Mucosa of descending colon (tissue), 3 donors: ENCODE measurements around the gene VAV3. TPM values are rescaled to one million over a fixed set of nuclear protein-coding genes. Genes with fewer than 3 reads are reported as not detected.
A peak's percentile ranks its signal among the peaks of the same experiment; 100 is the strongest.

Experiments used
- ATAC-seq: fragments of 200-7000 bp; cut with Tn5 transposase; one replicate; pipeline ENCODE4 v1.9.1; 2020; ENCODE audit warnings: mild to moderate bottlenecking, moderate library complexity
- DNase-seq, 3 donors: peaks; one replicate each; pipeline ENCODE4 v3.0.0-alpha.2; 2020
- H3K36me3 ChIP-seq: fragments of 200-600 bp; one replicate; pipeline ENCODE4 v1.8.0; 2021; ENCODE audit warnings: low read depth, mild to moderate bottlenecking
- H3K4me1 ChIP-seq: fragments of 200-600 bp; one replicate; pipeline ENCODE4 v1.8.0; 2021; ENCODE audit warnings: low read depth, mild to moderate bottlenecking
- H3K4me3 ChIP-seq: fragments of 200-600 bp; one replicate; pipeline ENCODE4 v1.8.0; 2021; ENCODE audit warnings: mild to moderate bottlenecking
- H3K9me3 ChIP-seq: fragments of 200-600 bp; one replicate; pipeline ENCODE4 v1.8.0; 2021; ENCODE audit warnings: mild to moderate bottlenecking
- intact Hi-C, 2 donors: fragments of 100-400 bp; cut with DNase I in 1 of 2; cut with micrococcal nuclease in 1 of 2; formaldehyde crosslinking; loops; one replicate each; pipeline versions ENCODE4 v1.11.0 to v1.11.1; 2022; cut with DNase I, micrococcal nuclease
- total RNA-seq, 3 donors: library from RNA; stranded (reverse); fragmentation: NEBNext Ultra II Directional in 2 of 3; extraction: Animal tissue kit (Norgen Biotek cat#: 25700) in 2 of 3; gene quantifications; one replicate each; pipeline versions ENCODE4 v1.2.1 to v1.2.4, GENCODE V29; 2021 to 2023
- TF ChIP-seq, protein P1 (sequence below): fragments of 200-600 bp; IDR thresholded peaks from one replicate; pipeline ENCODE4 v1.8.0; 2022; ENCODE audit warnings: antibody characterized with exemption, mild to moderate bottlenecking
- donor health status: DM: no; HTN: no; CAD: no; lungs with moderate emphysema.
- donor health status: DM: no; HTN: no; CAD: no.
- donor health status: DM: no; HTN: yes; CAD: no.

Gene VAV3
- total RNA-seq, 3 donors from 2014 or later = 41.3 to 142 (median 101) TPM

DNA sequence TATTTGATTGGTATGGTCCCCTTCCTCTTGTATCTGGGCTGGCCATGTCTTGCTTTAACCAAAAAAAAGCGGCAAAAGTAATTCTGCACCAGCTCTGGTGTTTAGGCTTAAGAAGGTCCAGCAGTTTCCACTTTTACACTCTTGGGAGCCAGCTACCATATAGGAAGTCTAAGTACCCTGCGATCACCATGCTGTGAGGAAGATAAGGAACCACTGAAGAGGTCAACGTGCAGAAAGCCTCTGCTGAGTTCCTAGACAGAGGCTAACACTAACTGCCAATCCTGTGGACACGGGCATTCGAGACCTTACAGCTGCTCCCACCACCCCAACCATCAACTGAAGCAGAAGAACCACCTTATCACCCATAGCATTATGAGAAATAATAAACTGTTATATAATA is 331.4 kb downstream of the VAV3 start:
- ATAC-seq = no peak
- Histone ChIP-seq H3K4me3 (no peak overlapping the region), H3K4me1 (no peaks in the 10 kb centered on the region), H3K36me3 (no peaks in the 10 kb centered on the region), H3K9me3 (no peaks in the 10 kb centered on the region)
- no peak for DNase-seq
- intact Hi-C loops = no loop called here
- TF ChIP-seq, protein P1, sequence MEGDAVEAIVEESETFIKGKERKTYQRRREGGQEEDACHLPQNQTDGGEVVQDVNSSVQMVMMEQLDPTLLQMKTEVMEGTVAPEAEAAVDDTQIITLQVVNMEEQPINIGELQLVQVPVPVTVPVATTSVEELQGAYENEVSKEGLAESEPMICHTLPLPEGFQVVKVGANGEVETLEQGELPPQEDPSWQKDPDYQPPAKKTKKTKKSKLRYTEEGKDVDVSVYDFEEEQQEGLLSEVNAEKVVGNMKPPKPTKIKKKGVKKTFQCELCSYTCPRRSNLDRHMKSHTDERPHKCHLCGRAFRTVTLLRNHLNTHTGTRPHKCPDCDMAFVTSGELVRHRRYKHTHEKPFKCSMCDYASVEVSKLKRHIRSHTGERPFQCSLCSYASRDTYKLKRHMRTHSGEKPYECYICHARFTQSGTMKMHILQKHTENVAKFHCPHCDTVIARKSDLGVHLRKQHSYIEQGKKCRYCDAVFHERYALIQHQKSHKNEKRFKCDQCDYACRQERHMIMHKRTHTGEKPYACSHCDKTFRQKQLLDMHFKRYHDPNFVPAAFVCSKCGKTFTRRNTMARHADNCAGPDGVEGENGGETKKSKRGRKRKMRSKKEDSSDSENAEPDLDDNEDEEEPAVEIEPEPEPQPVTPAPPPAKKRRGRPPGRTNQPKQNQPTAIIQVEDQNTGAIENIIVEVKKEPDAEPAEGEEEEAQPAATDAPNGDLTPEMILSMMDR = no peak

DNA sequence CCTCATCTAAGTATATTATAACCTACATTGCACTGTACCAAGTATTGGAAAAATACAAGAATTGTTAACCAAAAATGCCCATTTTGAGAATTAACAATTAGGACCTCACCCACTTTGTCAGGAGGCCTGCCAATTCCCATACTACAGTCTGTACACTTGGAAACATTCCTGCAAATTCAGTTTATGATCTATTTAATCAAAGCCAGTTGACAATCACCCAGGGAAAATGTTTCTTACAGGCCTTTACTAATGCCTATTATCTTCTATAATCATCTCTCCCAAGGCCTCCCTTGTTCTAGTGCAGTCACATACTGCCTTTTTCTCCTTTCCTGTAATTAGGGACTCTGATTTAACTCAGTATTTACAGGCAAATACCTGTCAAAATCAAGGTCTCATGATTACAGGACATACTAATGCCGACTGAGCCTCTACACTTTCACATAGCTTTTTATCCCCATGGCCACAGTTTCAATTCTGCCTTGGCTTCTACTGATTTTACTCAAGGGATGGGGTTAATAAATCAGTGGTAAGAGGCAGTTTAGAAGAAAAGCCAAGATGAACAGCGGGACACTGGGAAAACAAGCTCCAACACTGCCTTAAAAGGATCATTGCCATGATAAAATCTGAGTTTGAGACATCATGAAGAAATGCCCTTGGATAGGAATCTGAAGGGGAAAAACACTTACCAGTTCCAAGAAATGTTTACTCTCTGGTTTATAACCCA is 338.7 kb downstream of the VAV3 start:
- ATAC-seq (peak; percentile 9), DNase-seq (no peak)
- intact Hi-C loops = no loop called here
- Histone ChIP-seq H3K4me1 (no peaks in the 10 kb centered on the region), H3K4me3 (no peak overlapping the region), H3K36me3 (no peaks in the 10 kb centered on the region), H3K9me3 (no peaks in the 10 kb centered on the region)
- TF ChIP-seq, protein P1 = no peak

DNA sequence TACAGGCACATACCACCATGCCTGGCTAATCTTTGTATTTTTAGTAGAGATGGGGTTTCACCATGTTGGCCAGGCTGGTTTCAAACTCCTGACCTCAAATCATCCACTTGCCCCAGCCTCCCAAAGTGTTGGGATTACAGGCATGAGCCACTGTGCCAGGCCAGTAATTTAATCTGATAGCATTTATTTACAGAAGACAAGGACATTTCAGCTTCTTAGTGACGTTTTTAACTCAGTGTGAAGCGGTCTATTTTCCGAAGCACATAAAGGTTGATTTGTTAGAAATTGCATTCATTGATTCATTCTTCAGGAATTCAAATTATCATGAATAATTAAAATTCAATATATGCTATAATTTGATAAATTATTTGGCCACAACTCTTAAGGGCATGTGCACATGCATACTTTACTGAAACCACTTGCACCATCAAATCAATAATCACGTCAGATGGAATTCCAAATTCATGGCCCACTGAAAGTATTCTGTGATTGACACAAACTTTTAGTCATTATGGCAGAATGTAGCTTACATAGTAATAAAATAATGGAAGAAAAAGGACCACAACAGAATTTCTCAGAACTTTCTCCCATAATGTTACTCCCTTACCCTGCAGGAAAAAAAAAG is 339.5 kb downstream of the VAV3 start:
- intact Hi-C loops = no loop called here
- H3K36me3 ChIP-seq = no peaks in the 10 kb centered on the region
- DNase-seq = no peak
- H3K4me1 ChIP-seq = no peaks in the 10 kb centered on the region
- no peak for ATAC-seq
- no peaks in the 10 kb centered on the region for H3K9me3 ChIP-seq
- TF ChIP-seq, protein P1 = no peak
- no peak overlapping the region for H3K4me3 ChIP-seq

DNA sequence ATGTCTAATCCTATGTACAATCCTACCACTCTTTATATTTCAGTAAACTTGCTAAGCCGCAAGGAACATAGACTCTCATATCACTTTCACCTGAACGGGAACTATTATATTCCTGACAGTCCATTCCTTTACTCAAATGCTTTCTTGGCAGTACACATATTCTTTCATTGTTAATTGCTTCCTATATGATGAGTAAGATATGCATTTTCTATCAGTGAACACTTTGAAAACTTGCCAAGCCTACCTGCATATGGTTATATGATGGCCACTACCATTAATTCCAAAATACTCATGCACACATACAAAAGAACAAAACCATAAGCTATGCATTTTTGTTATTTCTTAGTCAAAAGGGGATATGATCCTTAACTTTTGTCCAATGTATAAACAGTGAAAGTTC is 341.5 kb downstream of the VAV3 start:
- Histone ChIP-seq H3K4me3 (no peak overlapping the region), H3K36me3 (no peaks in the 10 kb centered on the region), H3K9me3 (no peaks in the 10 kb centered on the region), H3K4me1 (no peaks in the 10 kb centered on the region)
- intact Hi-C loops = no loop called here
- DNase-seq = no peak
- TF ChIP-seq, protein P1 = no peak
- ATAC-seq = no peak

DNA sequence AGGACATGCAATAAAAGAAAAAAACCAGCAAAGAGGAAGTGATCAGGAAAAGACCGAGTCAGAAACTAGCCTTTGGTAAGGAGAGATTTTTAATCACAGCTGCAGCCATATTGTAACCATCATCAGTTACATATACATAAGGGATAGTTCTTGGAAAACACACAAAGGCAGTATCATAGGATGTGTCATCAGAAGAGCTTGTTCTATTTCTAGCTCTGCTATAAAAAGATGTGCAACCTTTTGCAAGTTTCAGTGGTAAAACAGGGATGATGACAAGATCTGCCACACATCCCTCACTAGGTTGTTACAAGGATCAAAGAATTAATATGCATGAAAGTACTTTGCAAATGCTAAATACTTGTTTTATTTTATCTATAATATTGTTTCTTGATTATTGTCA is 342.0 kb downstream of the VAV3 start:
- H3K4me1 ChIP-seq = no peaks in the 10 kb centered on the region
- DNase-seq = no peak
- ATAC-seq = peak; percentile 36
- TF ChIP-seq, protein P1 = no peak
- intact Hi-C loops = no loop called here
- no peaks in the 10 kb centered on the region for H3K36me3 ChIP-seq
- H3K9me3 ChIP-seq = no peaks in the 10 kb centered on the region
- no peak overlapping the region for H3K4me3 ChIP-seq
